ENCODE data around the gene EPS15.
"Not testable (repeated sequence)": the region's sequence is repeated elsewhere in the genome, so short reads cannot be mapped to it uniquely, and the experiment has no call there.

The EPS15 gene

DNA sequence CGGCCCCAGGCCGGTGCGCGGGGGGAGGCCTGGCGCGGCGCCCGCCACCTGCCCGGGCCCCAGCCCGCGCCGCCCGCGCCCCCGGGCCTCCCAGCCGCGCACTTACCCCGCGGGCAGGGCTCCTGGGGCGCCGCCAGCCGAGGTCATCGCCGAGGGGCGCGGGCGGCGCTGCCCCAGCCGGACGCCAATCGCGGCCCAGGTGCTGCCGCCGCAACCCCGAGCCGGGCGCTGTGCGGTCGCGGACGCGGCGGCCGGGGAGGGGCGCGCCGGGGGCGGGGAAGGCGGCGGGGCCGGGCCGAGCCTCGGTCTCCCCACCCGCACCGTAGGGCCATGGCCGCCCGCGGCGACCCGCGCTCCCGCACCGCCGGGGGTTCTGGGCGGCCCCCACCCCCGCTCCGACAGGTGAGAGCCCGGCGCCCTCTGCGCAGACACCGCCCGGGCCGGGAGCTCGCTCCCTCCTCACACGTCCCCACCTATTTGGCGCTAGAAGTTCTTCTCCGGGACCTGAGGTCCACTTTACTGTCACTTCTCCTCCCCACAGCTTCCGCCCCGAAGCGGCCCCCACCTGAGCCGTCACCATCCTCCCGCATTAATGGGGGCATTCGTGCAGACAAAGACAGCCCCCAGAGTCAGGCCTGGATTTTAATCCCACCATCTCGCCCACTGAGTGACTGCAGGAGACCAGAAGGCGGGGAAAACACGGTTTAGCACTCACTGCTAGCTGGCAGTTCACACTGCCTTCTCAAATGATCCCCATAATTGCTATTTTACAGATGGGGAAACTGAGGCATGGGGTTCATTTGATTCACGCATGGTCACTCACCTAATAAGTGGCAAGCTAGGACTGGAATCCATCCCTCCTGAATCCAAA lies 188.5 kb downstream of the EPS15 start, which contains the start of gene TTC39A:
Gene TTC39A (minus strand): TSS at position 232 of the 871 bp plus-strand sequence. CDS start 85 bp downstream, at position 147.
- Histone ChIP-seq H3K27me3 (ENCODE audit: control insufficient read depth, insufficient read depth, low read length, poor library complexity, severe bottlenecking) (peaks cover 25% of the 10 kb centered on the region), H3K4me1 (ENCODE audit: control insufficient read depth, insufficient read depth, low read length) (no peaks in the 10 kb centered on the region), H3K27ac (ENCODE audit: insufficient read depth, low read depth, low read length, poor library complexity, severe bottlenecking) (no peak within 1 kb of the TSS), H3K4me3 (ENCODE audit: insufficient read depth, low read depth, low read length) (peak within 1 kb of the TSS; percentile 45), H3K9me3 (ENCODE audit: control insufficient read depth, low read length) (no peaks in the 10 kb centered on the region), H3K36me3 (ENCODE audit: control insufficient read depth, insufficient read depth, low read length) (no peaks in the 10 kb centered on the region)
- WGBS, 2 experiments: 2% methylated on average over 87 of the region's 87 CpGs

DNA sequence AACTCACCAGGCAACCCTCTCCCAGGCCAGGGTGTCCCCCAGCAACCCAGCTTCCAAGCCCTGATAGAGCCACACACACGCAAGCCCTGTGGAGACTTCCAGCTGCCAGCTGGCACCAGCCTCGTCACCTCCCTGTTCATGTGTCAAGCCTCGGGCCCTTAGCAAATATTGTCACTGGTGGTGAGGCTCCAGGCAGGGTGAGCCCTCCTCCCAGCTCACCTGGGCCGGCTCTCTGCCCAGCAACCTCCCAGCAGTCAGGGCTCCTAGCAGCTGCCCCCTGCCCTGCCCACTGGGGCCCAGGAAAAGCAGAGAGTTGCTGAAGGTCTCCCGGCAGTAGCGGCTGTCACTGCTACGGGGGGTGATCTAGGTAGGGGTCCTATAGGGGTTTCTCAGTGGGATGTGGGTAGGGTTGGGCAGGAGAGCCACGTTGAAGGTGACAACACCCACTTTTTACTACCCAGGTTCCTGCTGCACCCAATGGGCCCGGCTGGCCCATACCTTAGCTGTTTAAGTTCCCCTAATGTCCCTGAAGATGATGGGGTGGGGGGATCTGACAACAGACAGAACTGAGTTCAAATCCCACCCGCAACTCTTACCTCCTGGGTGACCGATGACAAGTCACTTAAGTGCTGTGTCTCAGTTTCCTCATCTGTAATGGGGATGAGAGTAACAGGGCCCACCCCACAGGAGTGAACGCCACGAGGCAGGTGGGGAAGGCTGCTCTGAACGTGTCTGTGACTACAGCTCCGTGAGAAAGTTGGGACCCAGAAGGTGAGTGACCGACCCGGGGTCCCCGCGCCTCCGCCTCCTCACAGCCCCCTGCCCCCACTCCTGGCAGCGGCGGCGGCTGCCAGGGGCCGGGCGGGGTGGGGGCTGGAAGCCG lies 189.4 kb downstream of the EPS15 start:
- H3K4me3 ChIP-seq (ENCODE audit: insufficient read depth, low read depth, low read length): no peak overlapping the region
- H3K4me1 ChIP-seq (ENCODE audit: control insufficient read depth, insufficient read depth, low read length): no peaks in the 10 kb centered on the region
- H3K36me3 ChIP-seq (ENCODE audit: control insufficient read depth, insufficient read depth, low read length): no peaks in the 10 kb centered on the region
- H3K27ac ChIP-seq (ENCODE audit: insufficient read depth, low read depth, low read length, poor library complexity, severe bottlenecking): no peak overlapping the region
- peaks cover 25% of the 10 kb centered on the region for H3K27me3 ChIP-seq (ENCODE audit: control insufficient read depth, insufficient read depth, low read length, poor library complexity, severe bottlenecking)
- WGBS, 2 experiments: 39 to 43% methylated on average over 25 to 26 of the region's 26 CpGs
- H3K9me3 ChIP-seq (ENCODE audit: control insufficient read depth, low read length): no peaks in the 10 kb centered on the region

DNA sequence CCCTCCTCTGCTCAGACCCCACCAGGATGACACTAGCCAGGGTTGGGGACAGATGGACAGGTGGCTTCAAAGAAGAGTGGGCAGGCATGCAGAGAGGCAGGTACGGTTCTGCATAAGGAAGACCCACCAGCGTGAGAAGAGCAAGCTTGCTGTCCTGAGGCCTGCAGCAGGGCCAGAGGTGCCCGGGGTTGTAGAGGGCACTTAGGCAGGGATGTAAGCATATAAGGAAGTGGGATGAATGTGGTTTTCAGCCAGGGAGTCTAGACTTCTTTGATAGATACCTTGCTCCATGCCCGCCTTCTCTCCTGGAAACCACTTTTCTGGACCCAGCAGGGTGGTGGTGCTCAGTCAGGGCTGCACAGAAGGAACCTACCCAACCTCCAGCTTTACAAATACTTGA lies 190.1 kb downstream of the EPS15 start:
- WGBS, 2 experiments: 94 to 96% methylated on average over 4 of the region's 4 CpGs
- Histone ChIP-seq H3K27me3 (ENCODE audit: control insufficient read depth, insufficient read depth, low read length, poor library complexity, severe bottlenecking) (peaks cover 25% of the 10 kb centered on the region), H3K27ac (ENCODE audit: insufficient read depth, low read depth, low read length, poor library complexity, severe bottlenecking) (no peak overlapping the region), H3K4me1 (ENCODE audit: control insufficient read depth, insufficient read depth, low read length) (no peaks in the 10 kb centered on the region), H3K36me3 (ENCODE audit: control insufficient read depth, insufficient read depth, low read length) (no peaks in the 10 kb centered on the region), H3K9me3 (ENCODE audit: control insufficient read depth, low read length) (no peaks in the 10 kb centered on the region), H3K4me3 (ENCODE audit: insufficient read depth, low read depth, low read length) (no peak overlapping the region)

DNA sequence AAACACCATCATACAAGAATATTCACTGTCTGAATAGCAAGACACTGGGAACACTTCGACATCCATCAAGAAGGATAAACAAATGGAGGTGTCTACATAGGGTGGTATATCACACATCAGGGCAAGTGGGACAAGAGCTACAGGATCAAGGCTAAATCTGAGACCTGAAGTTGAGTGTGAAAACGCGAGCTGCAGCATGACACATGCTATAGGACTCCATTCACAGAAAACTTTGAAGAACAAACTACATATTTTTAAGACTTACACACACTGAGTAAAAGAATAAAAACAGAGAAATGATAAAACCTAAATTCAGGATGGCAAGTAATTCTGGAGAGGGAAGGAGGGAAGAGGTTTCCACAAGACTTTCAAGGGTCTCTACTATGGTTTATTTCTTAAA lies 190.8 kb downstream of the EPS15 start:
- Histone ChIP-seq H3K36me3 (ENCODE audit: control insufficient read depth, insufficient read depth, low read length) (no peaks in the 10 kb centered on the region), H3K27me3 (ENCODE audit: control insufficient read depth, insufficient read depth, low read length, poor library complexity, severe bottlenecking) (peaks cover 25% of the 10 kb centered on the region), H3K4me3 (ENCODE audit: insufficient read depth, low read depth, low read length) (no peak overlapping the region), H3K4me1 (ENCODE audit: control insufficient read depth, insufficient read depth, low read length) (no peaks in the 10 kb centered on the region), H3K27ac (ENCODE audit: insufficient read depth, low read depth, low read length, poor library complexity, severe bottlenecking) (no peak overlapping the region), H3K9me3 (ENCODE audit: control insufficient read depth, low read length) (no peaks in the 10 kb centered on the region)
- WGBS, 2 experiments: 87 to 94% methylated on average over 1 to 3 of the region's 3 CpGs

DNA sequence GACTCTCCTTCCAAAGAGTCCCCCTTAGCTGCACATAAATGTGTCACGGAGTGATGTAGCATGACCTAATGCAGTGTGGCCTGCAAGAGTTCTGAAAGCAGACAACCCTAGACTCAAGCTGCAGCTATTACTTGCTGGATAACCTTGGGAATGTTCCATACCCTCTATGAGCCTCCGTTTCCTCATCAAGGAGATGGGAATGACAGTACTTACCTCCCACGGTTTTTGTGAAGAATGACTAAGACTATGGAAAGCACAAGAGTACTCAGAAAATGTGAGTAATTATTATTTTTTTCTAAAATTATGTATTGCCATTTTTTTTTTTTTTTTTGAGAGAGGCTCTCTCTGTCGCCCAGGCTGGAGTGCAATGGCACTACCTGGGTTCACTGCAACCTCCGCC lies 191.7 kb downstream of the EPS15 start:
- 93 to 96% methylated on average over 5 of the region's 5 CpGs for WGBS, 2 experiments
- Histone ChIP-seq H3K27ac (ENCODE audit: insufficient read depth, low read depth, low read length, poor library complexity, severe bottlenecking) (no peak overlapping the region), H3K36me3 (ENCODE audit: control insufficient read depth, insufficient read depth, low read length) (no peaks in the 10 kb centered on the region), H3K9me3 (ENCODE audit: control insufficient read depth, low read length) (no peaks in the 10 kb centered on the region), H3K27me3 (ENCODE audit: control insufficient read depth, insufficient read depth, low read length, poor library complexity, severe bottlenecking) (peaks cover 25% of the 10 kb centered on the region), H3K4me1 (ENCODE audit: control insufficient read depth, insufficient read depth, low read length) (no peaks in the 10 kb centered on the region), H3K4me3 (ENCODE audit: insufficient read depth, low read depth, low read length) (no peak overlapping the region)

DNA sequence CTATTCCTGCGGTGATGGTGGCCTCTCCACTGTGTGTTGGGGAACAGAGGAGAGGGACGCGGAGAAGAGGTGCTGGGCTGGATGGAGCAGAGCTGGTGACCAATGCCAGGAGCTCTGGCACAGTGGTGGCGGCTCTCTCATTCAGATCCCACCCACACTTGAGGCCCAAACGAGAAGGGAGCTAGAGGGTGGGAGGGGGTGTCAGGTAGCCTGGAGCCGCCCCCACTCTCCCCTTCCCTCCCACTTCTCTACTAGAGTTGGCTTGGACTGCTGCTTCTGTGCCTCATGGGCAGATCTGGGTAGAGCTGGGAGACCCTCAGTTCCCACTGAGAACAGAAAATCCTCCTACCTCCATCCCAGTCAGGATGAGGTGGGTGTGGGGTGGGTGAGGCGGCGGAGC lies 192.2 kb downstream of the EPS15 start:
- no peaks in the 10 kb centered on the region for H3K4me1 ChIP-seq (ENCODE audit: control insufficient read depth, insufficient read depth, low read length)

DNA sequence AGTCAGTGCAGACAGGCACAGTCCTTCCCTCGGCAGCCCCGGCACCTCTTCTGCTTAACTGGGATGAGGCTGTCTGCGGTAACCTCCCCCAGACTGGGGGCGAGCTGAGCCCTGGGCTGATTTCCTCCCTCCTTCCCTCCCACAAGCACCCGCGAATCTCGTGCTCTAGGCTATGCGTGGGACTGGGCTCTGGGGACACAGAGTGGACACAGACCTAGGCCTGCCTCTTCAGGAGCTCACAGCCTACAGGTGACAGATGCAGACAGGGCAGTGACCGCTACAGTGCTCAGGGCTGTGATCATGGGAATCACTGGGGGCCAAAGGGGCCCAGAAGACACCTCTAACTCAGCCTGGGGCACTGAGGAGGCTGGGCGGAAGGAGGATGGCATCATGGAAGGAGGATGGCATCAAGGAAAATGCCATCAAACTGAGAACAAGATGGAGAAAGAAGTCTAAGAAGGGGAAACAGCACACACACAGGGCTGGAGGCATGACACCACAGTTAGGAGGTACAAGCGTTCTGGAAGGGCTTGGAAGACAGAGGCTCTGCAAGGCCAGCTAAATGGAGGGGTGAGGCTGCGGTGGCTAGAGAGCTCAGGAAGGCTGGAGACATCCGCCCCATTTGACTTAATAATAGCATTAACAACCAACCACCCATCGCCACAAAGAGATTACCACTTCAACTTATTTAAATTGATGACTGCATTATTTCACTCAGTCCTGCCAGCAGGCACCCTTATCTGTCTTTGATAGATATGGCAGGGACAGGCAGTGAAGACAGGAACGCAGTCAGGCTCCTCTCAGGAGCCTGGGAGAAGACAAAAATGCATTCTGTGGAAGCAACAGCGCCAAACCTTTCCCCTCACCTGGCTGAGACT lies 192.9 kb downstream of the EPS15 start:
- Histone ChIP-seq H3K36me3 (ENCODE audit: control insufficient read depth, insufficient read depth, low read length) (no peaks in the 10 kb centered on the region), H3K9me3 (ENCODE audit: control insufficient read depth, low read length) (no peaks in the 10 kb centered on the region), H3K27me3 (ENCODE audit: control insufficient read depth, insufficient read depth, low read length, poor library complexity, severe bottlenecking) (peaks cover 18% of the 10 kb centered on the region), H3K4me3 (ENCODE audit: insufficient read depth, low read depth, low read length) (no peak overlapping the region), H3K27ac (ENCODE audit: insufficient read depth, low read depth, low read length, poor library complexity, severe bottlenecking) (no peak overlapping the region), H3K4me1 (ENCODE audit: control insufficient read depth, insufficient read depth, low read length) (no peaks in the 10 kb centered on the region)
- WGBS, 2 experiments: 87 to 92% methylated on average over 16 of the region's 16 CpGs

More for the DNA sequence above, 192.2 kb downstream of the EPS15 start:
- H3K4me3 ChIP-seq (ENCODE audit: insufficient read depth, low read depth, low read length): no peak overlapping the region
- no peaks in the 10 kb centered on the region for H3K9me3 ChIP-seq (ENCODE audit: control insufficient read depth, low read length)
- H3K27ac ChIP-seq (ENCODE audit: insufficient read depth, low read depth, low read length, poor library complexity, severe bottlenecking): no peak overlapping the region
- H3K27me3 ChIP-seq (ENCODE audit: control insufficient read depth, insufficient read depth, low read length, poor library complexity, severe bottlenecking): peaks cover 25% of the 10 kb centered on the region
- H3K36me3 ChIP-seq (ENCODE audit: control insufficient read depth, insufficient read depth, low read length): no peaks in the 10 kb centered on the region
- WGBS, 2 experiments: 83 to 95% methylated on average over 4 to 8 of the region's 8 CpGs

DNA sequence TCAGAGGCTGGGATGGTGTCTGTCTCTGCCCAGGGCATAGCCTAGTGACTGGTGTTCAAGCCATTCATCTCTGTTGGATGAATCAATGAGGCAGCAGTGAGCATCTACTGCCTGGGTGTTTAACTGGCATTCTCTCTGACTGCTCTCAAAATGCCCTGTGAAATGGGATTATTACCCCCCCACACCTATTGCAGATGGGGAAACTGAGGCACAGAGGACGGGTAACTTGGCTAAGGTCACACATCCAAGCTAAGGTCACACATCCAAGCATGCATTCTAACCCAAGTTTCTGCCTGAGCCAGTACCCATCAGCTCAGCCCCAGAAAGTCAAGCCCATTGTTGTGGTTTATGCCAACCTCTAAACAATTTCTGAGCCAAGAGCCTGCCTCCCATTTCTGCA lies 193.7 kb downstream of the EPS15 start:
- Histone ChIP-seq H3K4me3 (ENCODE audit: insufficient read depth, low read depth, low read length) (no peak overlapping the region), H3K27ac (ENCODE audit: insufficient read depth, low read depth, low read length, poor library complexity, severe bottlenecking) (no peak overlapping the region), H3K36me3 (ENCODE audit: control insufficient read depth, insufficient read depth, low read length) (no peaks in the 10 kb centered on the region), H3K27me3 (ENCODE audit: control insufficient read depth, insufficient read depth, low read length, poor library complexity, severe bottlenecking) (peaks cover 11% of the 10 kb centered on the region), H3K4me1 (ENCODE audit: control insufficient read depth, insufficient read depth, low read length) (no peaks in the 10 kb centered on the region), H3K9me3 (ENCODE audit: control insufficient read depth, low read length) (no peaks in the 10 kb centered on the region)
- 84 to 90% methylated on average over 1 of the region's 1 CpG for WGBS, 2 experiments

DNA sequence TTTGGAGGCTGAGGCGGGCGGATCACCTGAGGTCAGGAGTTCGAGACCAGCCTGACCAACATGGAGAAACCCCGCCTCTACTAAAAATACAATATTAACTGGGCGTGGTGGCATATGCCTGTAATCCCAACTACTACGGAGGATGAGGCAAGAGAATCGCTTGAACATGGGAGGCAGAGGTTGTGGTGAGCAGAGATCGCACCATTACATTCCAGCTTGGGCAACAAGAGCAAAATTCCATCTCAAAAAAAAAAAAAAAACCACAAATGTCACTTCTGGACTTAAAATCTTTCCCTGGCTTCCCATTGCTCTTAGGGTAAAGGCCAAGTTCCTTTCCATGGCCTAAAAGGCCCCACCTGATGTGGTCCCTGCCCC lies 194.1 kb downstream of the EPS15 start:
- not testable (repeated sequence) for H3K27me3 ChIP-seq (ENCODE audit: control insufficient read depth, insufficient read depth, low read length, poor library complexity, severe bottlenecking); H3K36me3 ChIP-seq (ENCODE audit: control insufficient read depth, insufficient read depth, low read length); H3K9me3 ChIP-seq (ENCODE audit: control insufficient read depth, low read length); H3K4me1 ChIP-seq (ENCODE audit: control insufficient read depth, insufficient read depth, low read length); H3K27ac ChIP-seq (ENCODE audit: insufficient read depth, low read depth, low read length, poor library complexity, severe bottlenecking); H3K4me3 ChIP-seq (ENCODE audit: insufficient read depth, low read depth, low read length)
- 93 to 94% methylated on average over 8 of the region's 8 CpGs for WGBS, 2 experiments
